GM19240 (cell line): ENCODE data around the gene ZNF729.
"Not testable (repeated sequence)": the region's sequence is repeated elsewhere in the genome, so short reads cannot be mapped to it uniquely, and the experiment has no call there.

Experiments
- DNase-seq: peaks from one replicate; pipeline ENCODE4 v3.0.0; 2011; ENCODE audit warnings: low spot score; ENCODE audit not compliant: insufficient read length

ZNF729 gene

GRCh38 chr19:22286151-22286810 lies at the start of gene ZNF729:
TSS of gene ZNF729 (plus strand) at chr19:22286441. CDS start at chr19:22286526, 85 bp downstream.
- DNase-seq = no peak

- DNase-seq = no peak
Observed at GRCh38 chr19:22256856-22257255, 29.4 kb upstream of the ZNF729 start.

GRCh38 chr19:22257381-22257780 lies 28.9 kb upstream of the ZNF729 start:
- no peak for DNase-seq

GRCh38 chr19:22257916-22258315 lies 28.3 kb upstream of the ZNF729 start:
- DNase-seq = no peak

- no peak for DNase-seq
Observed at GRCh38 chr19:22260499-22260898, 25.7 kb upstream of the ZNF729 start.

GRCh38 chr19:22261596-22261995 lies 24.6 kb upstream of the ZNF729 start:
- no peak for DNase-seq

- DNase-seq = no peak
Observed at GRCh38 chr19:22263121-22263520, 23.1 kb upstream of the ZNF729 start.

GRCh38 chr19:22321554-22321953 lies 35.3 kb downstream of the ZNF729 start:
- DNase-seq = not testable (repeated sequence)

GRCh38 chr19:22326219-22326618 lies 40.0 kb downstream of the ZNF729 start:
- no peak for DNase-seq

GRCh38 chr19:22327321-22327720 lies 41.1 kb downstream of the ZNF729 start:
- no peak for DNase-seq

- no peak for DNase-seq
Observed at GRCh38 chr19:22331521-22331920, 45.3 kb downstream of the ZNF729 start.

GRCh38 chr19:22332924-22333323 lies 46.7 kb downstream of the ZNF729 start:
- DNase-seq = no peak

- no peak for DNase-seq
Observed at GRCh38 chr19:22335716-22336115, 49.5 kb downstream of the ZNF729 start.

GRCh38 chr19:22354665-22355064 lies 68.4 kb downstream of the ZNF729 start:
- DNase-seq = no peak
